CD8-positive, alpha-beta memory T cell (primary cell): ENCODE measurements around the gene BBX. TPM values are rescaled to one million over a fixed set of nuclear protein-coding genes. Genes with fewer than 3 reads are reported as not detected.
"Not testable (repeated sequence)": the region's sequence is repeated elsewhere in the genome, so short reads cannot be mapped to it uniquely, and the experiment has no call there.

Experiments
- CTCF ChIA-PET: fragments of 350-600 bp; sonication (Branson Sonifier 250); formaldehyde crosslinking; loops from one replicate; lab custom pipeline; 2021; ENCODE audit warnings: antibody characterized with exemption; lab: Charles Lee
- POLR2A ChIA-PET: fragments of 350-600 bp; sonication (Branson Sonifier 250); formaldehyde crosslinking; loops from one replicate; lab custom pipeline; 2021; ENCODE audit warnings: antibody characterized with exemption; lab: Charles Lee
- DNase-seq, 5 donors: peaks; one replicate each; pipeline versions ENCODE4 v3.0.0 to v3.0.0-alpha.2; 2020 to 2022; ENCODE audit warnings: mixed read lengths in 1 of 5
- H3K27ac ChIP-seq: one replicate; pipeline ENCODE4 v1.7.0; 2013; ENCODE audit warnings: low read depth, mild to moderate bottlenecking, low read length, moderate library complexity
- H3K27me3 ChIP-seq: 2 replicates; pipeline ENCODE4 v1.7.0; 2013; ENCODE audit warnings: low read length, mild to moderate bottlenecking; ENCODE audit not compliant: insufficient read depth, poor library complexity, severe bottlenecking
- H3K36me3 ChIP-seq: 2 replicates; pipeline ENCODE4 v1.7.0; 2013; ENCODE audit warnings: mild to moderate bottlenecking, low read length, moderate library complexity; ENCODE audit not compliant: insufficient read depth
- H3K4me1 ChIP-seq: 2 replicates; pipeline ENCODE4 v1.7.0; 2013; ENCODE audit warnings: mild to moderate bottlenecking, low read length, moderate library complexity; ENCODE audit not compliant: insufficient read depth
- H3K4me3 ChIP-seq: 2 replicates; pipeline ENCODE4 v1.7.0; 2013; ENCODE audit warnings: mild to moderate bottlenecking, low read length
- H3K9me3 ChIP-seq: 2 replicates; pipeline ENCODE4 v1.7.0; 2013; ENCODE audit warnings: mild to moderate bottlenecking, low read length
- H3K27ac Mint-ChIP-seq, 8 donors: one replicate each; pipeline ENCODE4 v1.8.0; 2020 to 2021; ENCODE audit warnings: mixed read lengths in 8 of 8, mild to moderate bottlenecking in 6 of 8, inconsistent platforms in 3 of 8, moderate library complexity in 3 of 8
- H3K27me3 Mint-ChIP-seq, 2 donors: one replicate each; pipeline ENCODE4 v1.8.0; 2020 to 2021; ENCODE audit warnings: mixed read lengths in 2 of 2, mild to moderate bottlenecking in 1 of 2, moderate library complexity in 1 of 2
- H3K36me3 Mint-ChIP-seq, 3 donors: one replicate each; pipeline ENCODE4 v1.8.0; 2020 to 2021; ENCODE audit warnings: mixed read lengths in 3 of 3, inconsistent platforms in 1 of 3, mild to moderate bottlenecking in 1 of 3
- H3K4me1 Mint-ChIP-seq, 3 donors: one replicate each; pipeline ENCODE4 v1.8.0; 2020 to 2021; ENCODE audit warnings: mixed read lengths in 3 of 3, inconsistent platforms in 1 of 3, mild to moderate bottlenecking in 1 of 3
- H3K4me3 Mint-ChIP-seq, 7 donors: one replicate each; pipeline ENCODE4 v1.8.0; 2020 to 2021; ENCODE audit warnings: mixed read lengths in 7 of 7, mild to moderate bottlenecking in 6 of 7, moderate library complexity in 4 of 7, inconsistent platforms in 2 of 7
- H3K9me3 Mint-ChIP-seq, 5 donors: one replicate each; pipeline ENCODE4 v1.8.0; 2020 to 2022; ENCODE audit warnings: mixed read lengths in 5 of 5, mild to moderate bottlenecking in 3 of 5, moderate library complexity in 2 of 5, inconsistent platforms in 1 of 5
- polyA plus RNA-seq: library from polyadenylated mRNA; unstranded; fragments of 300-500 nt; fragmentation: Illumina TruSeq; gene quantifications from one replicate; pipeline ENCODE4 v1.2.3, GENCODE V29; 2021
- total RNA-seq, 2 experiments: library from RNA; stranded (reverse); gene quantifications; one replicate each; pipeline ENCODE4 v1.2.3, GENCODE V29; 2021

Gene BBX
- total and polyA plus RNA-seq, 3 experiments from 2014 or later = 44.5 to 126 (median 54.0) TPM

GRCh38 chr3:107825556-107825955 is 302.8 kb downstream of the BBX start:
- Mint-ChIP-seq H3K27me3 (peaks cover 4 to 20% of the 10 kb centered on the region in 2 donors), H3K4me1 (no peaks in the 10 kb centered on the region), H3K4me3 (no peak overlapping the region), H3K9me3 (no peaks in the 10 kb centered on the region), H3K27ac (no peak overlapping the region), H3K36me3 (no peaks in the 10 kb centered on the region)
- Histone ChIP-seq H3K27me3 (no peaks in the 10 kb centered on the region), H3K4me3 (no peak overlapping the region), H3K4me1 (no peaks in the 10 kb centered on the region), H3K36me3 (no peaks in the 10 kb centered on the region), H3K9me3 (no peaks in the 10 kb centered on the region), H3K27ac (no peak overlapping the region)
- no peak for DNase-seq
- CTCF ChIA-PET = no interaction called here
- POLR2A ChIA-PET = no interaction called here

- H3K4me1 Mint-ChIP-seq = no peaks in the 10 kb centered on the region
- Histone ChIP-seq H3K36me3 (no peaks in the 10 kb centered on the region), H3K9me3 (no peaks in the 10 kb centered on the region), H3K27me3 (no peaks in the 10 kb centered on the region), H3K4me3 (no peak overlapping the region), H3K27ac (no peak overlapping the region), H3K4me1 (no peaks in the 10 kb centered on the region)
- H3K36me3 Mint-ChIP-seq = no peaks in the 10 kb centered on the region
- H3K4me3 Mint-ChIP-seq = no peak overlapping the region
- no peak overlapping the region for H3K27ac Mint-ChIP-seq
- ChIA-PET POLR2A (no interaction called here), CTCF (no interaction called here)
- no peak for DNase-seq
- H3K9me3 Mint-ChIP-seq = no peaks in the 10 kb centered on the region
- peaks cover 4 to 12% of the 10 kb centered on the region in 2 donors for H3K27me3 Mint-ChIP-seq
Measured at GRCh38 chr3:107826727-107827126, 304.0 kb downstream of the BBX start.

GRCh38 chr3:107829185-107829584 is 306.4 kb downstream of the BBX start:
- no peaks in the 10 kb centered on the region for H3K4me1 ChIP-seq
- CTCF ChIA-PET = no interaction called here
- no peaks in the 10 kb centered on the region for H3K27me3 ChIP-seq
- no peaks in the 10 kb centered on the region for H3K4me1 Mint-ChIP-seq
- no peak overlapping the region for H3K4me3 ChIP-seq
- no peak overlapping the region for H3K27ac ChIP-seq
- POLR2A ChIA-PET = no interaction called here
- DNase-seq = no peak
- H3K4me3 Mint-ChIP-seq = no peak overlapping the region
- H3K27me3 Mint-ChIP-seq = no peaks in the 10 kb centered on the region
- no peaks in the 10 kb centered on the region for H3K9me3 ChIP-seq
- no peaks in the 10 kb centered on the region for H3K36me3 Mint-ChIP-seq
- no peaks in the 10 kb centered on the region for H3K9me3 Mint-ChIP-seq
- no peaks in the 10 kb centered on the region for H3K36me3 ChIP-seq
- no peak overlapping the region for H3K27ac Mint-ChIP-seq

GRCh38 chr3:107831590-107831989 is 308.8 kb downstream of the BBX start:
- no peaks in the 10 kb centered on the region for H3K27me3 ChIP-seq
- H3K27ac ChIP-seq = no peak overlapping the region
- no peaks in the 10 kb centered on the region for H3K36me3 Mint-ChIP-seq
- H3K9me3 ChIP-seq = no peaks in the 10 kb centered on the region
- POLR2A ChIA-PET = no interaction called here
- no peak for DNase-seq
- no peaks in the 10 kb centered on the region for H3K9me3 Mint-ChIP-seq
- no peak overlapping the region for H3K4me3 Mint-ChIP-seq
- H3K27ac Mint-ChIP-seq = no peak overlapping the region
- no peaks in the 10 kb centered on the region for H3K36me3 ChIP-seq
- H3K4me3 ChIP-seq = no peak overlapping the region
- H3K27me3 Mint-ChIP-seq = peaks cover 0 to 3% of the 10 kb centered on the region in 2 donors
- no peaks in the 10 kb centered on the region for H3K4me1 Mint-ChIP-seq
- CTCF ChIA-PET = interaction anchor here (1.1 kb wide), 1 partner anchor 9 kb away, joined by 3 read pairs; no protein-coding TSS in a partner anchor
- H3K4me1 ChIP-seq = no peaks in the 10 kb centered on the region

- Mint-ChIP-seq H3K27ac (peak overlapping the region in 1 of 8 donors; percentile 46), H3K4me1 (no peaks in the 10 kb centered on the region), H3K9me3 (no peaks in the 10 kb centered on the region), H3K36me3 (no peaks in the 10 kb centered on the region), H3K4me3 (no peak overlapping the region), H3K27me3 (peaks cover 0 to 3% of the 10 kb centered on the region in 2 donors)
- no peak for DNase-seq
- ChIA-PET CTCF (interaction anchor here (1.0 kb wide), 1 partner anchor 13 kb away, joined by 3 read pairs; no protein-coding TSS in a partner anchor), POLR2A (no interaction called here)
- Histone ChIP-seq H3K27ac (no peak overlapping the region), H3K27me3 (no peaks in the 10 kb centered on the region), H3K4me1 (no peaks in the 10 kb centered on the region), H3K9me3 (no peaks in the 10 kb centered on the region), H3K4me3 (no peak overlapping the region), H3K36me3 (no peaks in the 10 kb centered on the region)
Measured at GRCh38 chr3:107833043-107833442, 310.3 kb downstream of the BBX start.

- H3K27ac ChIP-seq = no peak overlapping the region
Measured at GRCh38 chr3:107833722-107834416, 311.1 kb downstream of the BBX start.

GRCh38 chr3:107835001-107835400 is 312.2 kb downstream of the BBX start:
- H3K27ac Mint-ChIP-seq, H3K36me3 ChIP-seq, H3K9me3 Mint-ChIP-seq, CTCF ChIA-PET, H3K27me3 Mint-ChIP-seq, H3K4me3 ChIP-seq, H3K36me3 Mint-ChIP-seq, H3K27me3 ChIP-seq, H3K4me1 Mint-ChIP-seq, H3K27ac ChIP-seq, POLR2A ChIA-PET, H3K4me3 Mint-ChIP-seq, H3K4me1 ChIP-seq, DNase-seq, H3K9me3 ChIP-seq: not testable (repeated sequence)

More at GRCh38 chr3:107833722-107834416, 311.1 kb downstream of the BBX start:
- DNase-seq = no peak
- Mint-ChIP-seq H3K27me3 (peaks cover 0 to 3% of the 10 kb centered on the region in 2 donors), H3K4me3 (no peak overlapping the region), H3K4me1 (no peaks in the 10 kb centered on the region), H3K36me3 (no peaks in the 10 kb centered on the region), H3K9me3 (no peaks in the 10 kb centered on the region), H3K27ac (no peak overlapping the region)
- no peaks in the 10 kb centered on the region for H3K4me1 ChIP-seq
- no peaks in the 10 kb centered on the region for H3K36me3 ChIP-seq
- H3K4me3 ChIP-seq = no peak overlapping the region
- H3K9me3 ChIP-seq = no peaks in the 10 kb centered on the region
- ChIA-PET POLR2A (no interaction called here), CTCF (interaction anchor here (1.0 kb wide), 1 partner anchor 12 kb away, joined by 3 read pairs; no protein-coding TSS in a partner anchor)
- H3K27me3 ChIP-seq = no peaks in the 10 kb centered on the region

- H3K27ac Mint-ChIP-seq = no peak overlapping the region
- ChIA-PET POLR2A (no interaction called here), CTCF (no interaction called here)
- Histone ChIP-seq H3K9me3 (no peaks in the 10 kb centered on the region), H3K4me3 (no peak overlapping the region), H3K4me1 (no peaks in the 10 kb centered on the region), H3K27ac (no peak overlapping the region), H3K36me3 (no peaks in the 10 kb centered on the region), H3K27me3 (no peaks in the 10 kb centered on the region)
- no peak for DNase-seq
- no peaks in the 10 kb centered on the region for H3K4me1 Mint-ChIP-seq
- peaks cover 0 to 3% of the 10 kb centered on the region in 2 donors for H3K27me3 Mint-ChIP-seq
- no peak overlapping the region for H3K4me3 Mint-ChIP-seq
- no peaks in the 10 kb centered on the region for H3K36me3 Mint-ChIP-seq
- no peaks in the 10 kb centered on the region for H3K9me3 Mint-ChIP-seq
Measured at GRCh38 chr3:107837895-107838612, 315.3 kb downstream of the BBX start.
